Measurements from ENCODE around the gene CTCFL.

CTCFL gene

DNA sequence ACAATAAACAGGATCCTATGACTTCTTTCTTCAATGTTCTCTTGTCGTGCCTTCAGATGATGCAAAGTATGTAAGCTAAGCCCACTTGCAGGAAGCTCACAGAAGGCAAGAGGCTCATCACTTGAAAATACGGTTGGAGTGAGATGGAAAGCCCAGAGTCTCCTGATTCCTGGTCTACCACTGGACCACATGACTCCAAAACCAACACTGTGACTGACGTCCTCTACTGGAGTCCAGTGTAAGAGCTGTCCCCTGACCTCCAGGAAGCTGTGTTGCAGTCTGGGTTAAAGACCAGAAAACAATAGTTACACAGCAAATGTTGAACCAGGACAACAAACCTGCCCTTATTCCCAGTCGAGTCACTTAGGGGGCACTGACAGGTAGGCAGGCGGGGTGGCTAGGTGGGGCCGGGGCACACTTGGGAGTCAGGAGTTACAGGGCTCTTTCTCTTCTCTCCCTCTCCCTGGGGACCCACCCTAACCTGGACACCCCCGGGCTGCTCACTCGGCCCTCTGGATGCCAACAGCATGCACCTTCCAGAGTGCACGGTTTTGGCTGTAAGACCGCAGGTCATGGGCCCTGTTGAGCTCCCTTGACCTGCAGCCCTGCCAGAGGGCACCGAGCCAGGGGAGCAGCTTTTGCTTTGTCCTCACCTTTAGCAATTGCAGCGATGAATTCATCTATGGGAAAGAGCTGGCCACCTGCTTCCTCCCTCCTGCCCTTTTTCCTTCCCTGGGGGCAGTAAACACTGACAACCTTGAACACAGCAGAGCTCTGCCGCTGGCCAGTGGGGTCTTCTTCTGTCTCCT lies 43.4 kb upstream of the CTCFL start:
- no peak for DNase-seq (ENCODE audit: extremely low read depth, low read depth)
- TF ChIP-seq, protein P1, sequence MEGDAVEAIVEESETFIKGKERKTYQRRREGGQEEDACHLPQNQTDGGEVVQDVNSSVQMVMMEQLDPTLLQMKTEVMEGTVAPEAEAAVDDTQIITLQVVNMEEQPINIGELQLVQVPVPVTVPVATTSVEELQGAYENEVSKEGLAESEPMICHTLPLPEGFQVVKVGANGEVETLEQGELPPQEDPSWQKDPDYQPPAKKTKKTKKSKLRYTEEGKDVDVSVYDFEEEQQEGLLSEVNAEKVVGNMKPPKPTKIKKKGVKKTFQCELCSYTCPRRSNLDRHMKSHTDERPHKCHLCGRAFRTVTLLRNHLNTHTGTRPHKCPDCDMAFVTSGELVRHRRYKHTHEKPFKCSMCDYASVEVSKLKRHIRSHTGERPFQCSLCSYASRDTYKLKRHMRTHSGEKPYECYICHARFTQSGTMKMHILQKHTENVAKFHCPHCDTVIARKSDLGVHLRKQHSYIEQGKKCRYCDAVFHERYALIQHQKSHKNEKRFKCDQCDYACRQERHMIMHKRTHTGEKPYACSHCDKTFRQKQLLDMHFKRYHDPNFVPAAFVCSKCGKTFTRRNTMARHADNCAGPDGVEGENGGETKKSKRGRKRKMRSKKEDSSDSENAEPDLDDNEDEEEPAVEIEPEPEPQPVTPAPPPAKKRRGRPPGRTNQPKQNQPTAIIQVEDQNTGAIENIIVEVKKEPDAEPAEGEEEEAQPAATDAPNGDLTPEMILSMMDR (IDR thresholded peaks at IDR 0.05; ENCODE audit: low read depth, low read length), result no peak

DNA sequence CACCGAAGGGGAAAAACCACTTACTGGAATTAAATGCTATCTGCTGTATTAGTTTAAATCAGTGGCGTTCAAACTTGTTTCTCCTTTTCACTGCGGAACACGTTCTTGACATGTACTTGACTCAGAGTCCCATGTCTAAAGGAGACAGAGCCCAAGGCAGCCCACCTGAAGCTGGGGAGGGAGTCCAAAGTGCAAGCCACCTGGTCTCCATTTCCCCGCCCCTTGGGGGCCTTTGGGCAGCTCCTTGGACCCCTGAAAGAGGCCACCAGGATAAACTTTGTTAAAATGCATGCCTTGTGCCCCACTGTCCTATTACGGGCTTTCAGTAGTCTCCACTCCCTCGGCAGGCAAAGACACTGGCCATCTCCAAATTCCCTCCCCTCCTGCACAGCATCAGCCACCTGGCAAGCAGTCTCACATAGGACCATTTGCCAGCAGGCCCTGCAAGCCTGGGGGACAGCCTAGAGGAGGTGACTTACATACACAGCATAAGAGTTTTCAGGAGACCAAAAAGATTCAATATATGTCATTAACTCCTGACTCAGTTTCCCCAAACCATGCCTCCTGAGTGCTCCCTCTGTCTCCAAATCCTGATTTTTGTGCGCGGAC lies 42.6 kb upstream of the CTCFL start:
- DNase-seq (ENCODE audit: extremely low read depth, low read depth), result no peak
- TF ChIP-seq, protein P1 (IDR thresholded peaks at IDR 0.05; ENCODE audit: low read depth, low read length), result no peak

DNA sequence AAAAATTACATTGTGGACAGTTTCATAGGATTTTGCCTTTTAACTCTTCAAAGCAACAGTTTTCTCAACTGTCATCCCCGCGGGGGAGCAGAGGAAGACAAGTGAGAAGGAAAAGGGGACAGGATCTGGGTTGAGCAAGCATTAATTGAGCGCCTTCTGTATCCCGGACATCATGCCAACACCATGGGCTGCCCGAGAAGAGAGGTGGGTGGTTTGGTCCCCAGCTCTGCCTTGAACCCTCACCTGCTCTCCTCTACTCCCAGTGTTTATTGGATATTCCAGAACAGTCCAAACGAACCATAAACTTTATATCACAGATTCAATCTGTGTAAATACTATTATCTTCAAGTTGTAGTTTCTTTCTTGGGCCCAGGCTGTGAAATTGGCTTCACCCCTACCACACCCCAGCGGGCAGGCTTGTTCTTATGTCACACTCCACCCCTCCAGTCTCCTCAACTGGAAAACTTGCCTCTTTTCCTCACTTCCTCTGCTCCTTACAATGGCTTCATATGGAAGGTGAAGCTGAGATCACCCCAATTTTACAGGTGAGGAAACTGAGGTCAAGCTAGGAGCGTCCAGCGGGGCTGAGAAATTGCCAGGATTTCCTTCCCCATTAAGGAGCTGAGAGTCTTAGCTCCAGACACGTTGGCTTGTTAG lies 42.0 kb upstream of the CTCFL start:
- no peak for DNase-seq (ENCODE audit: extremely low read depth, low read depth)
- TF ChIP-seq, protein P1 (IDR thresholded peaks at IDR 0.05; ENCODE audit: low read depth, low read length), result no peak

DNA sequence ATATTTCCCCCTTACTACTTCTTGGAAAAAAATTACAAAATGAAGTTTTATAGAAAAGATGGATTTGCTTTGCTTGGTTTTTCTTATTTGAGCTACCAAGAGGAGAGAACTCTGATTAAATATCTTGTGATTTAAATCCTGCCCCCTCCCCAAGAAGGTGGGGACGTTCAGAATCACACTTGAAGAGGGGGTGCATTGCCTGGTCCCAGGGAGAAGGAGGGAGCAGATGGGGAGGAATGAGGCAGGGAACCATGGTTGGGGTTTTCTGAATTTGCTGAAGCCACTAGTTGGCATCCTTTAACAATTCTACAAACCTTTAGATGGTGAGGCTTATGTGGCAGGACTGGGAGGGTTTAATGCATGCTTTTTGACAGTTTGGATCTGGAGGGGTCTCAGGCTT lies 41.5 kb upstream of the CTCFL start:
- no peak for DNase-seq (ENCODE audit: extremely low read depth, low read depth)
- TF ChIP-seq, protein P1 (IDR thresholded peaks at IDR 0.05; ENCODE audit: low read depth, low read length), result no peak

DNA sequence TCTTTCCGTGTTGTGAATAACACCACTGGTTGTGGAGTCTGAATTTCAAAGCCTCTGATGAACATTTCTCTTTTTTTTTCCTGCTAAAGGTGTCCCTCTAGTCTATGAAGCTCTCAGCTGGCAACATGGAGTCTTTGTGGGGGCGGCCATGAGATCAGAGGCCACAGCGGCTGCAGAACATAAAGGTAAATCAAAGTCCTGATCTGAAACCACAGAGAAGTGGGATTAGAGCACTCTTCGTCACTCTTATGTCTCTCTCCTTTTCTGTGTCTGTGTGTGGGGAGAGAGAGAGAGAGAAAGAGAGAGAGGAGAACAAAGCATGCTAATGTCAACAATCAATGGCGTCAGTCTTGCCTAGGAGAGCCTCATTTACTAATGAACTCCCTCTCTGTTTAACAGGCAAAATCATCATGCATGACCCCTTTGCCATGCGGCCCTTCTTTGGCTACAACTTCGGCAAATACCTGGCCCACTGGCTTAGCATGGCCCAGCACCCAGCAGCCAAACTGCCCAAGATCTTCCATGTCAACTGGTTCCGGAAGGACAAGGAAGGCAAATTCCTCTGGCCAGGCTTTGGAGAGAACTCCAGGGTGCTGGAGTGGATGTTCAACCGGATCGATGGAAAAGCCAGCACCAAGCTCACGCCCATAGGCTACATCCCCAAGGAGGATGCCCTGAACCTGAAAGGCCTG lies 40.2 kb upstream of the CTCFL start:
- TF ChIP-seq, protein P1 (IDR thresholded peaks at IDR 0.05; ENCODE audit: low read depth, low read length), result no peak
- DNase-seq (ENCODE audit: extremely low read depth, low read depth), result no peak

DNA sequence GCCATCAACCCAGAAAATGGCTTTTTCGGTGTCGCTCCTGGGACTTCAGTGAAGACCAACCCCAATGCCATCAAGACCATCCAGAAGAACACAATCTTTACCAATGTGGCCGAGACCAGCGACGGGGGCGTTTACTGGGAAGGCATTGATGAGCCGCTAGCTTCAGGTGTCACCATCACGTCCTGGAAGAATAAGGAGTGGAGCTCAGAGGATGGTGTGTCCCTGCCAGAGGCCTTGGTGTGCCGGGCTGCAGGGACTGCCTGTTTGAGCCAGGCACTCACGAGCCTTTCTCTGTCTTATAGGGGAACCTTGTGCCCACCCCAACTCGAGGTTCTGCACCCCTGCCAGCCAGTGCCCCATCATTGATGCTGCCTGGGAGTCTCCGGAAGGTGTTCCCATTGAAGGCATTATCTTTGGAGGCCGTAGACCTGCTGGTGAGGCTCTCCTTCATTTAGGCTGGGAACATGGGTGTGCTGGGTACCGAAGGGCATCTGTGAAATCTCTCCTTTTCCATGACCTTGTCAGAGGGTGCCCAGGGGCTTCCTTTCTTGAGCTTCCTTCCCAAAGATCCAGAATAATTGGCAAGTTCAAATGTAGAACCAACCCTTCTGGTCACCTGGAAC lies 39.4 kb upstream of the CTCFL start:
- no peak for DNase-seq (ENCODE audit: extremely low read depth, low read depth)
- TF ChIP-seq, protein P1 (IDR thresholded peaks at IDR 0.05; ENCODE audit: low read depth, low read length), result no peak
